CD4-positive, alpha-beta memory T cell (primary cell): ENCODE data around the gene PRKACB. TPM values are rescaled to one million over a fixed set of nuclear protein-coding genes. Genes with fewer than 3 reads are reported as not detected.

Source experiments
- CTCF ChIA-PET: fragments of 350-600 bp; sonication (Branson Sonifier 250); formaldehyde crosslinking; loops from one replicate; lab custom pipeline; 2021; ENCODE audit warnings: inconsistent platforms; ENCODE audit not compliant: partially characterized antibody; lab: Charles Lee
- POLR2A ChIA-PET: fragments of 350-600 bp; sonication (Branson Sonifier 250); formaldehyde crosslinking; loops from one replicate; lab custom pipeline; 2021; ENCODE audit not compliant: partially characterized antibody; lab: Charles Lee
- DNase-seq, 5 donors: peaks; one replicate each; pipeline versions ENCODE4 v3.0.0 to v3.0.0-alpha.2; 2020 to 2022; ENCODE audit warnings: mixed read lengths in 1 of 5
- H3K27ac ChIP-seq: one replicate; pipeline ENCODE4 v1.7.0; 2013; ENCODE audit warnings: low read depth, low read length
- H3K27me3 ChIP-seq: 2 replicates; pipeline ENCODE4 v1.7.0; 2013; ENCODE audit warnings: mild to moderate bottlenecking, low read length, moderate library complexity; ENCODE audit not compliant: insufficient read depth
- H3K36me3 ChIP-seq: 2 replicates; pipeline ENCODE4 v1.7.0; 2013; ENCODE audit warnings: mild to moderate bottlenecking, low read length, moderate library complexity; ENCODE audit not compliant: insufficient read depth
- H3K4me1 ChIP-seq: 2 replicates; pipeline ENCODE4 v1.7.0; 2013; ENCODE audit warnings: mild to moderate bottlenecking, low read length, moderate library complexity; ENCODE audit not compliant: insufficient read depth
- H3K4me3 ChIP-seq, 2 donors: one replicate each; pipeline ENCODE4 v1.7.0; 2013; ENCODE audit warnings: low read length in 2 of 2, mild to moderate bottlenecking in 1 of 2
- H3K9me3 ChIP-seq, 2 donors: one replicate each; pipeline ENCODE4 v1.7.0; 2013; ENCODE audit warnings: low read length in 2 of 2, control low read depth in 1 of 2; ENCODE audit not compliant: control insufficient read depth in 1 of 2
- H3K27ac Mint-ChIP-seq, 7 donors: one replicate each; pipeline ENCODE4 v1.8.0; 2020 to 2021; ENCODE audit warnings: mixed read lengths in 7 of 7, mild to moderate bottlenecking in 6 of 7, inconsistent platforms in 3 of 7, moderate library complexity in 3 of 7
- H3K27me3 Mint-ChIP-seq, 2 donors: one replicate each; pipeline ENCODE4 v1.8.0; 2020 to 2021; ENCODE audit warnings: mixed read lengths in 2 of 2
- H3K36me3 Mint-ChIP-seq, 2 donors: one replicate each; pipeline ENCODE4 v1.8.0; 2020 to 2021; ENCODE audit warnings: mixed read lengths in 2 of 2, inconsistent platforms in 1 of 2, mild to moderate bottlenecking in 1 of 2
- H3K4me1 Mint-ChIP-seq, 4 donors: one replicate each; pipeline ENCODE4 v1.8.0; 2020 to 2021; ENCODE audit warnings: mixed read lengths in 4 of 4, mild to moderate bottlenecking in 1 of 4
- H3K4me3 Mint-ChIP-seq, 8 donors: one replicate each; pipeline ENCODE4 v1.8.0; 2020 to 2021; ENCODE audit warnings: mixed read lengths in 8 of 8, mild to moderate bottlenecking in 7 of 8, moderate library complexity in 6 of 8, inconsistent platforms in 3 of 8
- H3K9me3 Mint-ChIP-seq, 8 donors: one replicate each; pipeline ENCODE4 v1.8.0; 2020 to 2021; ENCODE audit warnings: mixed read lengths in 8 of 8, mild to moderate bottlenecking in 5 of 8, inconsistent platforms in 3 of 8, moderate library complexity in 1 of 8
- intact Hi-C: fragments of 100-400 bp; cut with micrococcal nuclease; formaldehyde crosslinking; loops from one replicate; pipeline ENCODE4 v1.15.1; 2023
- polyA plus RNA-seq, 2 donors: library from polyadenylated mRNA; unstranded; fragments of 300-500 nt; fragmentation: Illumina TruSeq; gene quantifications; one replicate each; pipeline ENCODE4 v1.2.3, GENCODE V29; 2021
- total RNA-seq, 2 experiments: library from RNA; stranded (reverse); gene quantifications; one replicate each; pipeline ENCODE4 v1.2.3, GENCODE V29; 2021

PRKACB gene
- total and polyA plus RNA-seq, 4 experiments from 2014 or later, result 75.8 to 132 (median 130) TPM

DNA sequence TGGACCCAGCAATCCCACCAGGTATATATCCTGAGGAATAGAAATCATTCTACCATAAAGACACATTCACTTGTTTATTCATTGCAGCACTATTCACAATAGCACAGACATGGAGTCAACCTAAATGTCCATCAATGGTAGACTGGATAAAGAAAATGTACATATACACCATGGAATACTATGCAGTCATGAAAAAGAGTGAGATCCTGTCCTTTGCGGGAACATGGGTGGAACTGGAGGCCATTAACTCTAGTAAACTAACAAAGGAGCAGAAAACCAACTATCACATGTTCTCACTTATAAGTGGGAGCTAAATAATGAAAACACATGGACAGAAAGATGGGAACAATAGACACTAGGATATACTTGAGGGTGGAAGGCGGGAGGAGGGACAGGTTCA is 36.1 kb upstream of the PRKACB start:
- Mint-ChIP-seq H3K4me3 (no peak overlapping the region), H3K27me3 (peaks cover 0 to 1% of the 10 kb centered on the region in 2 donors), H3K36me3 (peaks cover 0 to 1% of the 10 kb centered on the region in 2 donors), H3K27ac (no peak overlapping the region), H3K4me1 (peaks cover 0 to 1% (median 0%) of the 10 kb centered on the region in 4 donors), H3K9me3 (peaks cover 0 to 13% (median 5%) of the 10 kb centered on the region in 8 donors)
- no peaks in the 10 kb centered on the region for H3K36me3 ChIP-seq
- H3K27ac ChIP-seq, result no peak overlapping the region
- intact Hi-C loops, result no loop called here
- DNase-seq, result no peak
- ChIA-PET POLR2A (no interaction called here), CTCF (no interaction called here)
- H3K4me1 ChIP-seq, result no peaks in the 10 kb centered on the region
- H3K4me3 ChIP-seq, result no peak overlapping the region
- no peaks in the 10 kb centered on the region for H3K9me3 ChIP-seq
- no peaks in the 10 kb centered on the region for H3K27me3 ChIP-seq

DNA sequence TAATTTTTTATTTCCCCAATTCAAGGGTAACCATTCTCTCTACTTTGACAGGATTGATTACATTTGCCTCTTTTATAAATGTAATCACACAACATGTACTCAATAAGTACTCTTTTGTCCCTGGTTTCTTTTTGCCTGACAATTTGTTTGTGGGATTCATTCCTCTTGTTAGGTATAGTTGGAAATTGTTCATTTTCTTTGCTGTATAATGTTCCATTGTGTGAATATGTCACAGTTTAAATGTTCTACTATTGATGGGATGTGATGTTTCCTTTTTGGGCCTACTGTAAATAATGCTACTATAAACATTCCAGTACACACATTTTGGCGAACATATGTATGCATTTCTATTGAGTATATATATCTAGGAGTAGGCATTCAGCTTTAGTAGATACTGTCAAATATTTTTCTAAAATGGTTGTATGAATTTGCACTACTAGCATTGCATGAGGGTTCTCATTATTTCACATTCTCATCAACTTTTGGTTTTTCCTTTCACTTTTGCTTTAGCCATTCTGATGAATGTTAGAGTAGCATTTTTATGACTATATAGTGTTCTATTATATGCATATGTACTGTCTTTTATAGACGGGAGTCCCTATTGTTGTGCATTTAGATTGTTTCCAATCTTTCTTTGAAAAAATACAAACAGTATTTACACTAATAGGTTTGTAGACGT is 35.0 kb upstream of the PRKACB start:
- Mint-ChIP-seq H3K27ac (no peak overlapping the region), H3K36me3 (peaks cover 0 to 1% of the 10 kb centered on the region in 2 donors), H3K4me1 (peaks cover 0 to 1% (median 0%) of the 10 kb centered on the region in 4 donors), H3K4me3 (no peak overlapping the region), H3K27me3 (peaks cover 0 to 1% of the 10 kb centered on the region in 2 donors), H3K9me3 (peaks cover 0 to 13% (median 5%) of the 10 kb centered on the region in 8 donors)
- intact Hi-C loops, result no loop called here
- Histone ChIP-seq H3K27ac (no peak overlapping the region), H3K36me3 (no peaks in the 10 kb centered on the region), H3K9me3 (no peaks in the 10 kb centered on the region), H3K27me3 (no peaks in the 10 kb centered on the region), H3K4me3 (no peak overlapping the region), H3K4me1 (no peaks in the 10 kb centered on the region)
- CTCF ChIA-PET, result no interaction called here
- POLR2A ChIA-PET, result no interaction called here
- DNase-seq, result no peak

DNA sequence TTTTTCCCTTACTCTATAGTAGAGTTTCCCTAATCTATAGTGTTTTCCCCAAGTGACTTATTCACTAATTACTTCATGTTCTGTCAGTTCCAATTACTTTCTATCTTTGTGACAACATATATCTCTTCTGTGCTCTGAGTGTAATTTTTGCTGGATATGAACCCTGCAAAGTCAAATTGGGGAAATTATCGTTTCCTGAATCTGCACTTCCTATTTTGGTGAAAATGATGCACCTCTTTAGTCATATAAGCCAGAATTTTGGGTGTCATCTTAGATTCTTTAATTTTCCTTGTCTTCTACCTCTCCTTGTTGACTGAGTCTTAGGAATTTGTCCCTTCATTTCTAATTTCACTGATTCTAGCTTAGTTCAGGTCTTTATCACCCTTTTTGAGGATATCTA is 33.4 kb upstream of the PRKACB start:
- Mint-ChIP-seq H3K27me3 (peaks cover 0 to 1% of the 10 kb centered on the region in 2 donors), H3K9me3 (peaks cover 0 to 13% (median 5%) of the 10 kb centered on the region in 8 donors), H3K27ac (no peak overlapping the region), H3K36me3 (peaks cover 0 to 1% of the 10 kb centered on the region in 2 donors), H3K4me3 (no peak overlapping the region), H3K4me1 (peaks cover 0 to 1% (median 0%) of the 10 kb centered on the region in 4 donors)
- no peak overlapping the region for H3K27ac ChIP-seq
- intact Hi-C loops, result no loop called here
- ChIA-PET POLR2A (no interaction called here), CTCF (no interaction called here)
- no peaks in the 10 kb centered on the region for H3K36me3 ChIP-seq
- no peaks in the 10 kb centered on the region for H3K27me3 ChIP-seq
- no peak overlapping the region for H3K4me3 ChIP-seq
- H3K4me1 ChIP-seq, result no peaks in the 10 kb centered on the region
- no peak for DNase-seq
- no peaks in the 10 kb centered on the region for H3K9me3 ChIP-seq

DNA sequence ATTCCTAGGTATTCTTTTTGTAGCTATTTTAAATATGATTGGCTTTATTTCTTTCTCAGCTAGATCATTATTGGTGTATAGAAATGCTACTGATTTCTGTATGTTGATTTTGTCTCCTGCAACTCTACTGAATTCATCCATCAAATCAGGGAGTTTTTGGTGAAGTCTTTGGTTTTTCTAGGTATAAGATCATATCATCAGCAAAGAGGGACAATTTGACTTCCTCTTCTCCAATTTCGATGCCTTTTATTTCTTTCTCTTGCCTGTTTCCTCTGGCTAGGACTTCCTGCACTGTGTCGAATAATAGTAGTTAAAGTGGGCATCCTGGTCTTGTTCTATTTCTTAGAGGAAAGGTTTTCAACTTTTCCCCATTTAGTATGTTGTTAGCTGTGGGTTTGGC is 27.5 kb upstream of the PRKACB start:
- CTCF ChIA-PET, result no interaction called here
- intact Hi-C loops, result no loop called here
- H3K27me3 Mint-ChIP-seq, result peaks cover 0 to 1% of the 10 kb centered on the region in 2 donors

DNA sequence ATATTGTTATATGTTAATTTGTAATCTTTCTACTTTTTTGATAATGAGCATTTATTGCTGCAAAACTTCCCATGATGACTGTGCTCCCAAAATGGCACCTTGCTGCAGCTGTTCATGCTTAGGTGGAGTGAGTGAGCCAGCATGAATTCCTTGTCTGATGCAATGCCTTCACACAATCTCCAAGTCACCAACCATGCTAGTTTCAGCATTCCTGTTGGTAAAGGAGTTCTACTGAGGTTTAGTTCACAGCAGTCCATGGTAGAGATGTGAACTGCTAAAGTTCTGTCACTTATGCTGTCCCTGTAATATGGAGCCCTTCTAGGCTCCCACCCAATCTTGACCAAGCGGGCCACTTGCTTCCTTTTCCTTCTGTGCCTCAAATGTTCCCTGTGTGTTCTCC is 26.2 kb upstream of the PRKACB start:
- Histone ChIP-seq H3K9me3 (no peaks in the 10 kb centered on the region), H3K27ac (no peak overlapping the region), H3K27me3 (no peaks in the 10 kb centered on the region), H3K4me1 (no peaks in the 10 kb centered on the region), H3K4me3 (no peak overlapping the region), H3K36me3 (no peaks in the 10 kb centered on the region)
- H3K27me3 Mint-ChIP-seq, result peaks cover 0 to 1% of the 10 kb centered on the region in 2 donors
- H3K27ac Mint-ChIP-seq, result peak overlapping the region in 1 of 7 donors; percentile 19
- DNase-seq, result no peak
- H3K4me3 Mint-ChIP-seq, result no peak overlapping the region
- peaks cover 0 to 14% (median 5%) of the 10 kb centered on the region in 4 donors for H3K4me1 Mint-ChIP-seq
- intact Hi-C loops, result no loop called here
- ChIA-PET POLR2A (no interaction called here), CTCF (interaction anchor here (0.9 to 1.1 kb wide), 3 partner anchors 10 to 186 kb away, joined by 3 to 4 read pairs (median 3); no protein-coding TSS in a partner anchor)
- no peaks in the 10 kb centered on the region for H3K9me3 Mint-ChIP-seq
- H3K36me3 Mint-ChIP-seq, result no peaks in the 10 kb centered on the region

More for the DNA sequence above, 27.5 kb upstream of the PRKACB start:
- no peaks in the 10 kb centered on the region for H3K36me3 ChIP-seq
- H3K27me3 ChIP-seq, result no peaks in the 10 kb centered on the region
- H3K4me1 ChIP-seq, result no peaks in the 10 kb centered on the region
- DNase-seq, result no peak
- H3K4me3 ChIP-seq, result no peak overlapping the region
- Mint-ChIP-seq H3K36me3 (no peaks in the 10 kb centered on the region), H3K4me3 (no peak overlapping the region), H3K9me3 (no peaks in the 10 kb centered on the region), H3K27ac (no peak overlapping the region), H3K4me1 (peaks cover 0 to 14% (median 5%) of the 10 kb centered on the region in 4 donors)
- no peaks in the 10 kb centered on the region for H3K9me3 ChIP-seq
- H3K27ac ChIP-seq, result no peak overlapping the region
- POLR2A ChIA-PET, result no interaction called here

DNA sequence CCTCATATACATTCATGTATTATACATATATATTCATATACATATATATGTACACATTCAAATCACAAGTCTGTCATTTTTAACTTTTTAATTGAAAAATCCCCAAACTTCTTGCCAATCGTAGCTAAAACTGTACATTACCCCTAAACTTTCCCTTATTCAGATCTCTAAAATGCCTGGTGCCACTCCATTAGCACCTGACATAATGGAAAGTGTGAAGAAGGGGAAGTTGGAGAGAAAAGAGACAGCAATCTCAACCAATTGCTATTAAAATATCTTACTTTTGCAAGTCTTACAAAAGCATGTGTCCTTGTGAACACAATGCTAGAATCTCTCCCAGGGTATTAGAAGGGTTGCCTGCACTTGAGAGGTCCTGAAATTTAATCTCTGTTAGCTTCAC is 22.7 kb upstream of the PRKACB start:
- Mint-ChIP-seq H3K9me3 (no peaks in the 10 kb centered on the region), H3K27me3 (peaks cover 0 to 1% of the 10 kb centered on the region in 2 donors), H3K4me3 (no peak overlapping the region), H3K27ac (no peak overlapping the region), H3K36me3 (no peaks in the 10 kb centered on the region), H3K4me1 (peaks cover 0 to 13% (median 5%) of the 10 kb centered on the region in 4 donors)
- intact Hi-C loops, result loop anchor here (10.0 kb wide), 1 partner anchor 1347 kb away; no protein-coding TSS in a partner anchor
- ChIA-PET POLR2A (no interaction called here), CTCF (interaction anchor here (1.4 to 3.4 kb wide), 3 partner anchors 160 to 191 kb away, joined by 3 to 25 read pairs (median 3); no protein-coding TSS in a partner anchor)
- Histone ChIP-seq H3K4me1 (no peaks in the 10 kb centered on the region), H3K36me3 (no peaks in the 10 kb centered on the region), H3K27me3 (no peaks in the 10 kb centered on the region), H3K4me3 (no peak overlapping the region), H3K27ac (no peak overlapping the region), H3K9me3 (no peaks in the 10 kb centered on the region)
- no peak for DNase-seq

DNA sequence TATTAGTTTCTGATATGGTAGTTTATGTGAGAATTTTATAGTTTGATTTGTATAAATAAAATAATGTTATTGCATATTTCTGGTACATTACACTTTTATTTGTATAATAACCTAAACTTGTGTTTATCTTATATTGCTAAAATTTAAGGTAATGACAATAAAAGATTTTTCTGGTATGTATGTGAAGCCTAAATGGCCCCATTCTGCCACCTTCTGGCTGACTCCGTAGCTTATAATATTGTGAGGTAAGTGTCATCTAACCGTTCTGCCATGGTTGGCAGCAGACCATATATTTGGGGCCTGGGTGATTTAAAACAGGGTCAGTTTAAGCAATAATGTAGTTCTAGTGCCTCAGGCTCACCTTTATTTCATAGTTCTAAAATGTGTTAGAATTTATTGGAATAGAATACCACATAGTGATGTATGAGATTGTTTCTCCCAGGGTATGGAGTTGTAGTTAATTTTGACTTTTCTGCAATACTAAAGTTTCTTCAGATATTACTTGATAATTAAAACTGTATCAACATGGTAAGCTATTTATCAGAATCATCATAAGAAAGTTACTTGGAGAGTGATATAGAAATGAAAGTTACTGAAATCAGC is 21.2 kb upstream of the PRKACB start:
- POLR2A ChIA-PET, result no interaction called here
- H3K4me3 ChIP-seq, result no peak overlapping the region
- DNase-seq, result peak; percentile 33 to 47 (median 42)
- intact Hi-C loops, result loop anchor here (1.0 to 10.0 kb wide), 3 partner anchors 192 to 1348 kb away; no protein-coding TSS in a partner anchor
- H3K4me3 Mint-ChIP-seq, result no peak overlapping the region
- H3K27ac ChIP-seq, result no peak overlapping the region
- H3K4me1 ChIP-seq, result no peaks in the 10 kb centered on the region
- CTCF ChIA-PET, result interaction anchor here (0.7 to 3.4 kb wide), 13 partner anchors 9 to 649 kb away, joined by 3 to 25 read pairs (median 4); partner anchors contain the start of gene PRKACB
- no peaks in the 10 kb centered on the region for H3K9me3 Mint-ChIP-seq
- H3K36me3 ChIP-seq, result no peaks in the 10 kb centered on the region
- no peaks in the 10 kb centered on the region for H3K9me3 ChIP-seq
- no peaks in the 10 kb centered on the region for H3K4me1 Mint-ChIP-seq
- H3K27ac Mint-ChIP-seq, result no peak overlapping the region
- no peaks in the 10 kb centered on the region for H3K36me3 Mint-ChIP-seq
- no peaks in the 10 kb centered on the region for H3K27me3 Mint-ChIP-seq
- H3K27me3 ChIP-seq, result no peaks in the 10 kb centered on the region
